Muscle layer of colon (tissue), 2 donors: ENCODE measurements around the gene NPR3.

Experiments used
- H3K27ac ChIP-seq: one replicate; pipeline ENCODE4 v1.7.0; 2013; ENCODE audit warnings: low read depth, mild to moderate bottlenecking, low read length, moderate library complexity
- H3K27me3 ChIP-seq, 2 donors: one replicate each; pipeline ENCODE4 v1.7.0; 2013; ENCODE audit warnings: low read length in 2 of 2, mild to moderate bottlenecking in 2 of 2; ENCODE audit not compliant: insufficient read depth in 2 of 2, control insufficient read depth in 1 of 2
- H3K36me3 ChIP-seq: one replicate; pipeline ENCODE4 v1.7.0; 2013; ENCODE audit warnings: mild to moderate bottlenecking, low read length; ENCODE audit not compliant: insufficient read depth
- H3K4me1 ChIP-seq: one replicate; pipeline ENCODE4 v1.7.0; 2013; ENCODE audit warnings: mild to moderate bottlenecking, low read length; ENCODE audit not compliant: insufficient read depth
- H3K4me3 ChIP-seq, 2 donors: one replicate each; pipeline ENCODE4 v1.7.0; 2013; ENCODE audit warnings: low read length in 2 of 2, low read depth in 1 of 2, mild to moderate bottlenecking in 1 of 2, moderate library complexity in 1 of 2
- H3K9ac ChIP-seq: one replicate; pipeline ENCODE4 v1.7.0; 2013; ENCODE audit warnings: low read length
- H3K9me3 ChIP-seq: one replicate; pipeline ENCODE4 v1.7.0; 2013; ENCODE audit warnings: mild to moderate bottlenecking, low read length
- donor health status: abdominal sarcoma.
- donor health status: Adenocarcinoma of cecum.

NPR3 gene

DNA sequence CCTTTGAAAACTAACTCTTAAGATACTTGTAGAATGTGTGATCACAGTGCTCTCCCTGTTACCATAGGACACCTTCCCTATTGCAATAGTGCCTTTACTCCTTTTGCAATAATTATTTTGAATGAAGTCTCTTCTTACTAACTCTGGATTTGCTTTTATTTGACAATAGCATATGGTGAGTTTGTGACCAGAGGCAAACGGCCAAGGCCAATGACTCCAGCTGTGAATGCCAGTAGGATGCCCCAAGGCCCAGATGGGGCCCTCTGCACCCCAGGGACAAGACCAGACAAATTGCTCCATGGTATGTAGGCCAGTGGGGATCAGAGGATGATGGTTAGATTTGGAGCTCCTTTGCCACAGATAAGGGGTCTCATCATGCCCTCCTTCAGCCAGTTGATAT lies 116.9 kb downstream of the NPR3 start:
- H3K4me1 ChIP-seq: no peaks in the 10 kb centered on the region
- H3K9ac ChIP-seq: no peak overlapping the region
- H3K9me3 ChIP-seq: no peaks in the 10 kb centered on the region
- no peaks in the 10 kb centered on the region for H3K27me3 ChIP-seq
- no peaks in the 10 kb centered on the region for H3K36me3 ChIP-seq
- no peak overlapping the region for H3K27ac ChIP-seq
- H3K4me3 ChIP-seq: no peak overlapping the region

DNA sequence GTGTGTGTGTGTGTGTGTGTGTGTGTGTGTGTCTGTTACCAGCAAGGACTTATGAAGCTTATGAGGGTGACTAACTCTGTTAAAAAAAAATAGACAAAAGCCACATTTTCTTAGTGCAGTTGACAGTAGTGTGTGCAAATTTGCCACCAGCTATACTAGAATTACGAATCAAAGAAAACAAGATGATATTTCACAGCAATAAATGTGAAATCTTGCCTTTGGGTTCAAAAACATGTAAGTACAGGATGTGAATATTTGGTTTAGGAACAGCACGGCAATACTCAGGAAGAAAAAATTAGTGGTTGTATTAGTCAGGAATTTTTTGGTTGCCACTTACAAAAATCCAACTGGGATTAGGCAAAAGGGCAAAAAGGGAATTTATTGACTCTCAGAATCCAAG lies 117.4 kb downstream of the NPR3 start:
- Histone ChIP-seq H3K36me3 (no peaks in the 10 kb centered on the region), H3K4me3 (no peak overlapping the region), H3K9ac (no peak overlapping the region), H3K27me3 (no peaks in the 10 kb centered on the region), H3K27ac (no peak overlapping the region), H3K9me3 (no peaks in the 10 kb centered on the region), H3K4me1 (no peaks in the 10 kb centered on the region)

DNA sequence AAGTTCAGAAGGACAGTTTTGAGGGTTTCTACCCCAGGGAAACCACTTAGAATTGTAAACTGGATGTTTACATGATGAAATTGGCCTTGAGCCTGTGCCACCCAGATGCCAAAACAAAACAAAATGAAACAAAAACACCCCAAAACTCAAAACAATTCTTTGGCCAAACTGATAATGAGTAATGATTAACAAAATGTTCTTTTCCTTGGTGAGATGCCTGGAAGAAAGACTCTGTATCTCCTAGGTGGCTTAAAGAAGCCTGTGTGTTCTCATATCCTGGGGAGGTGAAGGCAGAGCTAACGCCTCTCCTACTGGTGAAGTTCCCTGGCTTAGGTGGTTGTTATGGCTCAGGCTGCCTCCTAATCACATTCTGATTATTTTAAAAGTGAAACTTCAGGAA lies 120.5 kb downstream of the NPR3 start:
- Histone ChIP-seq H3K9me3 (no peaks in the 10 kb centered on the region), H3K27ac (no peak overlapping the region), H3K4me3 (no peak overlapping the region), H3K36me3 (no peaks in the 10 kb centered on the region), H3K9ac (no peak overlapping the region), H3K4me1 (no peaks in the 10 kb centered on the region), H3K27me3 (no peaks in the 10 kb centered on the region)

GRCh38 chr5:32833127-32833526 lies 122.0 kb downstream of the NPR3 start:
- Histone ChIP-seq H3K4me3 (no peak overlapping the region), H3K36me3 (no peaks in the 10 kb centered on the region), H3K27me3 (no peaks in the 10 kb centered on the region), H3K4me1 (no peaks in the 10 kb centered on the region), H3K9me3 (no peaks in the 10 kb centered on the region), H3K9ac (no peak overlapping the region), H3K27ac (no peak overlapping the region)

DNA sequence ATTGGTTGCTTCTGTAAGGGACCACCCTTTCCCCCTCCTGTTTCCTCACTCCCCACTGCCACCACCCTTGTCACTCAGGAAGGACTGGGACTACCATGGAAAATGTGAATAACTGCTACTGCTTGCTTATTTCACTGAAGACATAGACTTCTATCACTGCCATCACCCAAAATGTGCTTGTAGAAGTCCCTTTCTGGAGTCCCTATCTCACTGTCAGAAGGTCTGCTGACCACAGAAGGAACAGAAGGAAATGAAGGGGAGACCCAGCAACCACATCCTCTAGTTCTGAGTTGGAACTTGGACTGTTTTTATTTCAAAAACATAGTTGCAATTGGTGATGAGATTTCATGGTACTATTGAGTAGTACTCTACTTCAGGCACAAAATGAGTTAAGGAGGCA lies 122.5 kb downstream of the NPR3 start:
- H3K27me3 ChIP-seq: no peaks in the 10 kb centered on the region
- no peak overlapping the region for H3K27ac ChIP-seq
- H3K4me1 ChIP-seq: no peaks in the 10 kb centered on the region
- H3K4me3 ChIP-seq: no peak overlapping the region
- no peak overlapping the region for H3K9ac ChIP-seq
- no peaks in the 10 kb centered on the region for H3K36me3 ChIP-seq
- no peaks in the 10 kb centered on the region for H3K9me3 ChIP-seq

- H3K4me3 ChIP-seq: no peak overlapping the region
- H3K9me3 ChIP-seq: no peaks in the 10 kb centered on the region
- no peak overlapping the region for H3K9ac ChIP-seq
- no peaks in the 10 kb centered on the region for H3K36me3 ChIP-seq
- H3K4me1 ChIP-seq: no peaks in the 10 kb centered on the region
- H3K27me3 ChIP-seq: no peaks in the 10 kb centered on the region
- H3K27ac ChIP-seq: no peak overlapping the region
Measured at GRCh38 chr5:32834251-32834650, 123.1 kb downstream of the NPR3 start.

- Histone ChIP-seq H3K27me3 (no peaks in the 10 kb centered on the region), H3K36me3 (no peaks in the 10 kb centered on the region), H3K4me1 (no peaks in the 10 kb centered on the region), H3K4me3 (no peak overlapping the region), H3K9me3 (no peaks in the 10 kb centered on the region), H3K9ac (no peak overlapping the region), H3K27ac (no peak overlapping the region)
Measured at GRCh38 chr5:32836176-32836575, 125.1 kb downstream of the NPR3 start.

GRCh38 chr5:32837211-32837610 lies 126.1 kb downstream of the NPR3 start:
- H3K9me3 ChIP-seq: no peaks in the 10 kb centered on the region
- H3K4me1 ChIP-seq: no peaks in the 10 kb centered on the region
- H3K9ac ChIP-seq: no peak overlapping the region
- no peak overlapping the region for H3K4me3 ChIP-seq
- no peaks in the 10 kb centered on the region for H3K27me3 ChIP-seq
- H3K27ac ChIP-seq: no peak overlapping the region
- H3K36me3 ChIP-seq: no peaks in the 10 kb centered on the region

GRCh38 chr5:32839106-32839505 lies 128.0 kb downstream of the NPR3 start:
- Histone ChIP-seq H3K4me3 (no peak overlapping the region), H3K9me3 (no peaks in the 10 kb centered on the region), H3K36me3 (no peaks in the 10 kb centered on the region), H3K9ac (no peak overlapping the region), H3K27me3 (no peaks in the 10 kb centered on the region), H3K4me1 (no peaks in the 10 kb centered on the region), H3K27ac (no peak overlapping the region)

- Histone ChIP-seq H3K9me3 (no peaks in the 10 kb centered on the region), H3K27ac (no peak overlapping the region), H3K4me1 (no peaks in the 10 kb centered on the region), H3K9ac (no peak overlapping the region), H3K4me3 (no peak overlapping the region), H3K27me3 (no peaks in the 10 kb centered on the region), H3K36me3 (no peaks in the 10 kb centered on the region)
Measured at GRCh38 chr5:32840606-32841005, 129.5 kb downstream of the NPR3 start.
